ELF-1 (cell line): ENCODE measurements around the gene INTU.
A peak's percentile ranks its signal among the peaks of the same experiment; 100 is the strongest.
"Not testable (repeated sequence)": the region's sequence is repeated elsewhere in the genome, so short reads cannot be mapped to it uniquely, and the experiment has no call there.

ENCODE experiments used
- DNase-seq: peaks from one replicate; pipeline ENCODE4 v3.0.0-alpha.2; 2016; ENCODE audit warnings: low read depth, low spot score

Gene INTU

GRCh38 chr4:127632420-127633403, at the start of gene INTU:
TSS of gene INTU (plus strand) at chr4:127632957. CDS start at chr4:127633035, 78 bp downstream.
- DNase-seq: peak; percentile 97

- not testable (repeated sequence) for DNase-seq
Observed at GRCh38 chr4:127586496-127586895, 46.3 kb upstream of the INTU start.

- peak; percentile 71 for DNase-seq
Observed at GRCh38 chr4:127586922-127587571, 45.7 kb upstream of the INTU start.

GRCh38 chr4:127589153-127589552, 43.6 kb upstream of the INTU start:
- DNase-seq: not testable (repeated sequence)

DNA sequence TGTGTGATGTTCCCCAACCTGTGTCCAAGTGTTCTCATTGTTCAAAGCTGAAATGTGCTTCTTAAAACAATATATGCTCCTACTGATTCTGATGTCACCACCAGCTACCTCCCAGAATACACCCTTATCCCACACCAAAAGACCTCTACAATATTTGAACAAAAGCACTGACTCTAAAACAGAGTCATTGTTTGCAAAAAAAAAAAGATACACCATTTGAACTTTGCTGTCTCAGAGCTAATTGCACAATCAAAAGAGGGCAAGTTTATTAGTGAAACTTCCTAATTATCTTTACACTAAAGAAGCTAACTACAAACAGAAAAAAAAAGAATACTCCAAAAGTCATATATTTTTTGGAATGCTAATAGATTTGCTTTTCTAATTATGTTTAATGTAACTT, 34.1 kb upstream of the INTU start:
- DNase-seq: no peak

- DNase-seq: no peak
Observed at GRCh38 chr4:127601029-127601428, 31.7 kb upstream of the INTU start.

GRCh38 chr4:127604949-127605709, 27.6 kb upstream of the INTU start:
- DNase-seq: peak; percentile 77

DNA sequence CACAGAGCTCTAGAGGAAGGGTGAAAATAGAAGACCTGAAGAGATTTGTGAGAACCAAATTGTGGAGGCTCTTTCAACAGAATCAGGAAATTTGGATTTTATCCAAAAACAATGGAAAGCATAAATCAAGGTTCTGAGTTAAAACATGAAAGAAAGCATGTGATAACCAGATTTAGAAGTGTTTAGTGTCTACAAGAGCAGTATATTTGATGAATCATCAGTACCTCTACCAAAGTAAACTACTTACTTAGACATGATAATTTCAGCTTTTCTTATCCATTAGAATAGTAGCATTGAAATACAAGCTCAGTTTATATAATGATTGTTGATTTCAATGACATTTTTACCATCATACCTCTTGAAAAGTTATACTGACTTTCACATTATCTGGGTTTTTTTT, 25.9 kb upstream of the INTU start:
- no peak for DNase-seq

GRCh38 chr4:127609484-127609883, 23.3 kb upstream of the INTU start:
- peak; percentile 27 for DNase-seq

GRCh38 chr4:127610488-127610887, 22.3 kb upstream of the INTU start:
- no peak for DNase-seq

DNA sequence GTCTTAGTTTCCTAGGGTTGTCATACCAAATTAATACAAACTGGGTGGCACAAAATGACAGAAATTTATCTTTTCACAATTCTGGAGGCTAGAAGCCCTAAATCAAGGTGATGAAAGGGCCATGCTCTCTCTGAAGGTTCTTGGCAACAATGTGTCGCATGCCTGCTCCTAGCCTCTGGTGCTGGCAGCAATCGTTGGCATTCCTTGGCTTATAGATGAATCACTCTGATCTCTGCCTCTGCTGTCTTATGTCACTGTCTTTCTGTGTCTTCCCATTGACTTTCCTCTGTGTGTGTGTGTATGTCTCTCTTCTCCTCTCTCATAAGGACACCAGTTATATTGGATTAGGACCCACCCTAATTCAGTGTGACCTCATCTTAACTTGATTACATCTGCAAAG, 15.9 kb upstream of the INTU start:
- DNase-seq: no peak

DNA sequence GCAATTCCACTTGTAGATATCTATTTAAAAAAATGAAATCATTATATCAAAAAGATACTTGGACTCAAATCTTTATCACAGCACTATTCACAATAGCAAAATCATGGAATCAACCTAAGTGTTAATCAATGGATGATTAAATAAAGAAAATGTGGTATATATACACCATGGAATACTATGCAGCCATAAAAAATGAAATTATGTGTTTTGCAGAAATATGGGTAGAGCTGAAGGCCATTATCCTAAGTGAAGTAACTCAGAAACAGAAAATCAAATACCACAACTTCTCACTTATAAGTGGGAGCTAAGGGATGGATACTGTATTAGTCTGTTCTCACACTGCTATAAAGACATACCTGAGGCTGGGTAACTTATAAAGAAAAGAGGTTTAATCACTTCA, 14.3 kb upstream of the INTU start:
- DNase-seq: no peak

DNA sequence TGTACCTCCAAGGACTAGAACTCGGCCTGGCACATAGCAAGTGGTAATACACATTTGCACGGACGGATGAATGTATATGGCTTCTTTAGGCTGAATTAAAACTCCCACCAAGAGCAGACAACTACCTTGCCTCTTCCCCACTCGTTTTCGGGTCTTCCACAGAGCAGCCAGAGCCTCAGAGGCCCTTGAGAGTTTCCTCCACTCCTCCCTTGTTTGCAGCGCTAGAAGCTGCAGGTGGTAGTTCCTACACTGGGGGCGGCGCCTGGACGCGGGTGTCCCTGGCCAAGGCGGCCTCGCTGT, 10.2 kb upstream of the INTU start:
- no peak for DNase-seq

DNA sequence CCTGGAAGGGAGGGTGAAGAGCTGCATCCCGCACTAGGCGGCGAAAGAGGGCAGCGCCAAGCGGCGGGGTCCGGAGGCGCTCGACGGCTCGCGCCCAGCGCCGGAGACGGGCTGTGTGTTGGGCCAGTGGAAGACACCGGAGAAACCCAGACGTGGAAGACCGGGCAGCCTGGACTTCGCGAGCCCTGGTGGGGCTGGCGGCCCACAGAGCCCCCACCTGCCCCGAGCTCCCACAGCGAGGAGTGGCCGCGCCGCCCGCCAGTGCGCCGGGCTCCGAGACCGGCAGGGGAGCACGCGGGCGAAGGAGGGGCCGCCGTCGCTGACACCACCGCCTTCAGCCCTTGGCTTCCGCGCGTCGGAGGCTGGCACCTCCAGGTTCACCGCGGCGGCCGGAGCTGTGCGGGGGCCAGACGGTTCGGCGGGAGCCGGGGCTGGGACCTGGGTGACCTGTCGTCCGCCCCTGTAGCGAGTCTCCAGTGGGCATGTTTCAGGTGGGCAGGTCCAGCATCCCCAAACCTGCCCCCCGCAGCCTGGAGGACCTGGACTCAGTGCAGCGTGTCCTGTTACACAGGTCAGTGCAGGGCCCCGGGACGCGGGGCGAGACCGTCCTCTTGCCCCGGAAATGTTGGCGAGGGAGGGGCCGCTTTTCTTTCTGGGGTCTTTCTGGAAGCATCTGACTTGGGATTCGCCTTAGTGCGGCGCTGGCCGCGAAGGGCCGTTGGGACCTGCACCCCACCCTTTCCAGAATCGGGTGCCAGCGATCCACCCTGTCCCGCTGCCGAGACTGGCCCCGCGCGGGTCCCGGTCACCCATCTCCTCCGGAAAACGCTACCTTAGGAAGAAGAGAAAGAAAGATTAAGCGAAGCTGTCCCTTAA, 9.6 kb upstream of the INTU start:
- peak; percentile 83 for DNase-seq

DNA sequence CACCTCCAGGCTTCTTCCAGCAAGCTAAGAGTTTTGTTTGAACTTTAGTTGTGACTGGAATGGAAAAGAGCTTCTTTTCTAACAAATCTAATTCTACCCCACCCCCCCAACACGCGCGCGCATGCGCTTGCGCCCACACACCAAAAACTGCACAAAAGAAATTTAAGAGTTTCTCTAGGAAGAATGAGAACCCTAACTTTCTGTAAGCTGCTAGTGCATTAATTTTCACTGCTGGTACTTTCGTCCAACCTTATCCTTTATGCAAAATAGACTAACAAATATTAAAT, 9.0 kb upstream of the INTU start:
- DNase-seq: no peak

- DNase-seq: no peak
Observed at GRCh38 chr4:127624173-127624572, 8.6 kb upstream of the INTU start.

GRCh38 chr4:127629371-127629770, 3.4 kb upstream of the INTU start:
- no peak for DNase-seq

- DNase-seq: no peak
Observed at GRCh38 chr4:127630152-127630551, 2.6 kb upstream of the INTU start.

- no peak for DNase-seq
Observed at GRCh38 chr4:127631420-127631819, 1.3 kb upstream of the INTU start.

GRCh38 chr4:127634181-127634580, 1.4 kb downstream of the INTU start:
- DNase-seq: no peak

DNA sequence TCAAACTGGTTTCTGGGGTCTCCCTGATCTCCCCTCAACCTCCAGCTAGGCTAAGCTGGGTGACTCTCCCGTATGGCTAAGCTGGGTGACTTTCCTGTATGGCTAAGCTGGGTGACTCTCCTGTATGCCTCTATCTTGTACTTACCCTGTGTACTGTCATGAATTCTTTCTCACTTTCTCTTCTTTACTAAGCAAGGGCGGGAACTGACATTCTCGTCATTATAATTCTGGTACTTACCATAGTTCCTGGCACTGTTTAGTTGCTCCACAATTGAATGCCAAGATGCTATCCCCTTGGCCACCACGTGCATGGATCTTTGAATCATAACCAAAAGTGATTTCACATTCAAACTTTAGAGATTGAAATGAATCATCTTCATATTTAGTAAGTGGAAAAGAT, 8.8 kb downstream of the INTU start:
- no peak for DNase-seq

DNA sequence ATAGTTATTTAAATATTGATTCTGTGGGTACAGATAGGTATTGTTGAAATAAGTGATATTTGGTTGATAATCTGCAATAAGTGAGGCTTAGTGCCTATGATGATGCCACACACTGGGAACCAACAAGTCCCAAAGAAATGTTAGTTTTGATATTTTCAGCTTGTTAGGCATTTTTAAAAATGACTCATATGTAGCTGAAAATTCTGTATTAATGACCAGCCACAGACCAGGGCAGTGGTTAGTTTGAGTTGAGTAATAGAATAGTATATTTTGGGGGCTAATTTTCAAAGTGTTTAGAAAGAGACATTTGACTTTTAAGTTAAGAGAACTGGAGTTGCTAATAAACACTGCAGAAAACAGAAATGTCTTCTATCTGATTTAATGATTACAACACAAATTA, 9.4 kb downstream of the INTU start:
- no peak for DNase-seq
